Measurements from ENCODE around the gene UBA6.

Gene UBA6

DNA sequence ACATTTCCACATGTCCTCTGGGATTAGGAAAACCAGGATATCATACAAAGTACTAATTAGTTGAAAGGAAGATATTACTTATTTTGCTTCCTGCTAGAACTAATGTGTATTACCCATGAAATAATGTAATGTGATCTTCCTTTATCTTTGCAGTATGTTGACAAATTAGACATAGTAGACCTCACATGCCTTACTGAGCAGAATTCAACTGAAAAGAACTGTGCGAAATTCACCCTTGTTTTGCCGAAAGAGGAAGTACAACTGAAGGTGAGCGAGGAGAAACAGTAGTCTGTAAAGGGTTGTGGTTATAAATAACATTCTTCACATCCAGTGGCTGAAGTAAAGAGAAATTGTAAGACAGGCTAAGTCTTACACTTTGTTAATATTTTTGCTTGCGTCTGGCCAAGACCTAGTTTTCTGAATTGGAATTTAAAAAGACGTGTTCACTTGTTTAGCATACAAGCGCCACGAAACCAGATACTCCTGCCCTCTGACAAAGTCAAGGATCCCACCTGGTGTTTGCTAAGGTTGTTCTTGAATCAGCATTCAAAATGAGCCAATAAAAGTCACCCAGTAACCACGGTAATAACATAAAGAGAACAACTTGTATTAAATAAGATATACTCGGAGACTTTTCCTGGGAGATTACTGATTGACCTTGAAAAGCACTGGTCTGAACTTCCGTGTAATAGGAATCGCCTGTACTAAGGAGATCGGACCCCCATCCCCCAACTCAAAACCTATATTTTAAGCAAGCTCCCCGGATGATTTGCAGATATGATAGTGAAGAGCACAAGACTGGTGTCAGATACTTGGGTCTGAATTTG, 125.5 kb downstream of the UBA6 start:
- no peak for DNase-seq

DNA sequence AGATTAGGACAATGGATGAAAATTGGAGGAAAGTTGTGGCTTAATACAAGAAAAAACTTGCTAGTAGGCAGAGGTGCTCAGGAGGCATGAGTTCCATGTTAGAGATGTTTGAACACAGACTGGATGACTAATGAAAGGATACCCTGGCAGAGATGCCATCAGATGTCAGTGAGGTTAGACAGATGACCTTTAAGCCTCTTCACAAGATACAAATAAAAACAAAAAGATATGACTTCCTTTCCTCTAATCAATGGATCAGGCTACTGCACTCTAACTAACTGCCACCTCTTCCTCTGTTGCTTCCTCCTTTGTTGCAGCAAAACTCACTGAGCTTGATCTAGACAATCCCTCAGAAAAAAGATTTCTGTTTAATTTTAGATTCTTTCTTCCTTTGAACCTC, 127.8 kb downstream of the UBA6 start:
- DNase-seq, result no peak

- DNase-seq, result no peak
Measured at GRCh38 chr4:67571975-67572374, 129.0 kb downstream of the UBA6 start.

GRCh38 chr4:67570537-67570936, 130.4 kb downstream of the UBA6 start:
- no peak for DNase-seq

GRCh38 chr4:67568820-67569219, 132.1 kb downstream of the UBA6 start:
- no peak for DNase-seq

- no peak for DNase-seq
Measured at GRCh38 chr4:67566335-67566734, 134.6 kb downstream of the UBA6 start.

- no peak for DNase-seq
Measured at GRCh38 chr4:67565284-67565683, 135.7 kb downstream of the UBA6 start.

Measured in activated effector memory CD4-positive, alpha-beta T cell treated with anti-CD3 and anti-CD28 coated beads, Interleukin-2, amount 50 U/mL, for 16 hours (primary cell).